Iris pigment epithelial cell (primary cell): Measurements from ENCODE around the gene PAX4.
A peak's percentile ranks its signal among the peaks of the same experiment; 100 is the strongest.

Experiments used
- DNase-seq: peaks from one replicate; pipeline ENCODE4 v3.0.0-alpha.2; 2011; ENCODE audit warnings: low read depth

PAX4 gene

GRCh38 chr7:127629268-127629854 lies 11.4 kb upstream of the PAX4 start:
- no peak for DNase-seq

DNA sequence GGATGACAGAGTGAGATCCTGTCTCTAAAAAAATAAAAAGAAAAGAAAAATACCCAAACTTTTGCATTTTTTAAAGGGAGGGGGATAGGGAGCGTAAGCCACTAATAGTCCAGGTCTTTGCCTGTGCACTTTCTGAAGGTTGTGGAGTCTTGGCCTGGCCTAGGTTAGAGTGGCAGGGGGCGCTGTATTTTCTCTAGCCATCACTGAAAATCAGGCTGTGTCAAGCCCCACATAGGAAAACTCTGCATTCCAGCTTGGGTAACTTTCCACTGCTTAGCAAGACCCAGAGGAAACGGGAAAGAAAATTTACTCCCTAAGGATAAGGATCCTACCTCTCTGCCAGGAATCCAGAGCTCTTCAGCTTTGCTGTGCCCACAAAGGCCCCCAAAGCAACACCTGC lies 10.5 kb upstream of the PAX4 start:
- no peak for DNase-seq

- no peak for DNase-seq
These were observed 7.4 kb upstream of the PAX4 start for GRCh38 chr7:127625331-127625730.

DNA sequence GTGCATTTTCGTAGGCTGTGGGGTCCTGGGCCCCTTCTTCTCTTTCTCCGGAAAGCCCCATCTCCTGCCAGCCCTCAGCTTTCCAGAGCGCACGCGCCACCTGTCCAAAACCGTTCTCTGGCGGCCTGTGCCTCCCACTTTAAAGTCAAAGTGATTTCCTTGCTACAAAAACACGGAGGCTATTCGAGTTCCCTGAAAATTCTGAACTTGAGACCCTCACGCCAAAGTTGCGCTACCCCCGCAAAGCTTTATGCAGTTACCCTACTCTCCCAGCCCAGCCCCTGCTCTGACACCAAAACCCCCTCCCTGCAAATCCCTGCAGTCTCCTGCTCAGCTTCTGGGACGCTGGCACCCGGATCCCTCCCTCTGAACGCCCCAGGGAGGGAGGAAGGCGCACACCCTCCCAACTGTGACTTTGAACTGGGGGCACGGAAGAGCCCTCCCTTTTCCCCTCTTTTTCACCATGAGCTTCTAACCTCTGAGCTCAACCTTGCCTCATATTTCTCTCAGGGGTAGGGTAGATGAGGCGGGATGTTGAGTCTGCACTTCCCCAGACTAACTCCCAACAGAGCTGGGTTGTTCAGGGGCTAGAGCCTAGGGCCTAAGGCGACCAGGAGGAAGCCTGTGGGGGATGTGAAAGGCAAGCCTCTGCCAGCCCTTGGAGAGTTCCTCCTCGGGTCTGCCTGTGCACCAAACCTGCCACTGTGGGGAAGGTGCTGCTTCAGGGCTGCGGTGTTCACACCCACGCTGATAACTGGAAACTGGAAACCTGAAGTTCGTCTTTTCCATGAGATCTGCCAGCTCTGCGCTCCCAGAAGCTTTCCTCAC lies 2.7 kb upstream of the PAX4 start:
- no peak for DNase-seq

- DNase-seq = no peak
These were observed 1.9 kb upstream of the PAX4 start for GRCh38 chr7:127619681-127620405.

GRCh38 chr7:127618775-127619174 lies 833 bp upstream of the PAX4 start:
- DNase-seq = no peak

DNA sequence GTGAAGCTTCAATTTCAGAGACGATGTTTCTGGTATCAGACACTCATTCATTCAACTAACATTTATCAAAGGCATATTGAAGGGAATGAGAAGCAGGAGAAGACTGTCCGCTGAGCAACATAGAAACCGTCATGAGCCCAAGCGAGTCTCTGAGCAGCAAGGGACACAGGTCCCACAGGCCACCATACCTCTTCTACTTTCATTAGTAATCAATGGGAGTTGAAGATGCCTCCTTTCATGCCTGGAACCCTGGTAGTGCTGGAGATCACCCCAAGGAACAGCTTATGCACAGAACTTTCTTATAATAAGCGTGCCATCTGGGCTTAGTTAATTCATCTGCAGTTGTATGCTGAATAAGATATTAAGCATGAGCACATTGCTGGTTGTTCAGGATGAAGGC lies 1.2 kb downstream of the PAX4 start:
- no peak for DNase-seq

GRCh38 chr7:127612263-127612662 lies 5.7 kb downstream of the PAX4 start:
- no peak for DNase-seq

GRCh38 chr7:127609297-127609696 lies 8.6 kb downstream of the PAX4 start:
- DNase-seq = no peak

DNA sequence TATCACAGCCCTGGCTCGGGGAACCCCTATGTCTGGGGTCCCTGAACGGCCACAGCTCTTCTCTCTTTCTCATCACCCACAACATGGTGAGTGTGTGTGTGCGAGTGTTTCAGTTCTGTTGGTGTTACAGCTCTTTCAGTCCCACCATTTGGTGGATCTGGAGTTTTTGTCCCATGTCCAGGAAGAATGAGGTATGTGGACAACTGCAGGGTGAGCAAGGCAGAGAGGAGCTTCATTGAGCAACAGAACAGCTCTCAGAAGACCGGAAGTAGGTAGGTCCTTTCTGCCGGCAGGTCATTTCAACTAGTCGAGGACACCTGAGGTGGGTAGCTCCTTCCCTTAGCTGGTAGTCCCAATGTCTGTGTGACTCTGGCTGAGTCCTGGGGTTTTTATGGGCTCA lies 9.5 kb downstream of the PAX4 start:
- DNase-seq = no peak

DNA sequence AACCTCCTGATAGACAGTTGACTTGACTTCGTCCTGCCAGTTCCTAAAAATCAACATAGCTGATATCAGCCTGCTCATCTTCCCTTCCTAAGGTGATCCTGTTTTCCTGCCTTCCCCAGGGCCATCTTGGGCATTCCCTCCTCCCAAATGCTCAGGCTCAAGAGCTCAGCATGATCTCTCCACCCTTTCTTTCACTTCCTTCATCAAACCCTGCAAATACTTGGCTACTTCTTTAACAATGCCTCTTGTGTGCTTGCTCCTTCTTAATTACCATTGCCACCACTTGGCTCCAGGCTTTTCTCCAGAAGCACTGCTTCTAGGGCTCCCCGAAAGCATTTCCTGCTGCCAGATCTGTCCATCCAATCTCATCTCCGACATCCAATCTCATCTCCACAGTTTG lies 17.1 kb downstream of the PAX4 start:
- DNase-seq = no peak

- no peak for DNase-seq
These were observed 19.6 kb downstream of the PAX4 start for GRCh38 chr7:127598318-127598717.

- DNase-seq = no peak
These were observed 22.2 kb downstream of the PAX4 start for GRCh38 chr7:127595737-127596136.

DNA sequence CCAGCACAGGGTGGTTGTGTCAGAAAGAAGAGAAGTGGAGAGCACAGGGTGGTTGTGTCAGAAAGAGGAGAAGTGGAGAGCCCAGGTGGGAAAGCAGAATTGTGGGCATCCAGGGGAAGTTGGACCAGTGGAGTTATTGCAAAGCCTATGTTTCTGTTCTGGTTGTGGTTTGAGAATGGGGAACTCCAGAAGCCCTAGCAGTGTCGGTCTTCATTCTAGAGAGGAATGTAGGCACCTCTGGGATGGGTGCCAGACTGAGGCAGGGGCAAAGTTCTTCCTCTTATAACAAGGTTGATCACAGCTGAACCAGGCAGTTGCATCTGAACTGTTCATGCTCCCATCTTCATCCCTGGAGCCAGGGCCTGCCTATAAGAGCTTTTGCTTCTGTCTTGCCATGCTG lies 23.5 kb downstream of the PAX4 start:
- no peak for DNase-seq

DNA sequence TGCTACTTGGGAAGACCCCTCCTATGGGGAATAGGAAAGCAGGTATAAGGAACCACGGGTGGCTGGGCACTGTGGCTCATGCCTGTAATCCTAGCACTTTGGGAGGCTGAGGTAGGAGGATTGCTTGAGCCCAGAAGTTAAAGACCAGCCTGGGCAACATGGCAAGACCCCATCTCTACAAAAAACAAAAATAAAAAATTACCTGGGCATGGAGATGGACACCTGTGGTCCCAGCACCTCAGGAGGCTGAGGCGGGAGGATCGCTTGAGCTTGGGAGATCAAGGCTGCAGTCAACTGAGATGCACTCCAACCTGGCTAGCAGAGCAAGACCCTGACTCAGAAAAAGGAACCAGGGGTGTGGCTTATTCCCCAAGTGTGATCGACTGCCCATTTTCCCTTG lies 25.4 kb downstream of the PAX4 start:
- DNase-seq = no peak

DNA sequence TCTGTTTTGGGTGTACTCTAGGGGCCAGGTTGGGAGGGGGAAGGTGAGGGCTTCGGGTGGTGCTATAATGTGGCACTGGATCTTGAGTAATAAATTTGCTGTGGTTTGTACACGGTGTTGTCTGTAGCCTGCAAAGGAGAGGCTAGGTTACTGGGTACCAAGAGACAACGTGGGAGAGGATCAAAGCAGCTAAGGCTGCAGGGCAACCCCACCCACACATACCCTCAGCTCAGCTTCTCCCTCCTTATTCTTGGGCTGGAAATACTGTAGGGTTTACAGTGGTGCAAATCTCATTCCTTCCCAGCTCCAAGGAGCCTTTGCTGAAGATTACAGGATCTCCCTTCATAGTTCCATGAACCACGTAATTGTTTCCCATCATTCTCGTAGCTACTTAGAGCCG lies 26.4 kb downstream of the PAX4 start:
- no peak for DNase-seq

GRCh38 chr7:127591189-127591588 lies 26.8 kb downstream of the PAX4 start:
- no peak for DNase-seq

- DNase-seq = no peak
These were observed 28.0 kb downstream of the PAX4 start for GRCh38 chr7:127589896-127590295.

DNA sequence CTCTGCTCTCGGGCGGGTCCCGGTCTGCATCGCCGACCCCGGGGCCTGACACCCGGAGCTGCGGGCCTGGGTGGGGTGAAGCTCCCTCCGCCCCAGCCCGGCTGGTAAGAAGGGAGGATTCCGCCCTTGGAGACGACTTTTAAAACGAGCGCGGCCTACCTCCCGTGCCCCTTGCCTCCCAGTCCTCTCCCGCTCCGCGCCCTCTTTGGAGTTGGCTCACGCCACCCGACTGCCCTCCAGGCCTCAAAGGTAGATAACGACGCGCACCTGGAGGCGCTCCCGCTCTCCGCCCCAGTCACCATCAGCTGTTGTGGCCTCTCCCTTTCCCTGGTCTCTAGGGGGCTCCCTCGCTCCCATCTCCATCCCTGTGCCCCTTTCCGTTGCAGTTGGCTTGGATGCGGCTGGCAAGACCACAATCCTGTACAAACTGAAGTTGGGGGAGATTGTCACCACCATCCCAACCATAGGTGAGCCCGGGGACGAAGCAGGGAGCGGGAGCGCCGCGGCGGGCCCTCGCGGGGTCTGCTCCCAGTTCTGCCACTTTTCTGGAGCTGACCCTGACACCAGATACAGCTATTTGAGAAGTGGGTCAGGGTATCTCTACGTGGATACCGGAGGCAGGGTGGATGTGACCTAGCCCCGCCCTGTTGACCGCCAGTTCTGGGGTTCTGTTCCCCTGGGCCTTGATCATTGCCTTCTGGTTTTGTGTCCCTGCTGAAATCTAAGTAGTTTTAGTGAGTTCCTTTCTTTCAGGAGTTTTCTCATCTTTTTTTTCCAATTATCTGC lies 29.1 kb downstream of the PAX4 start:
- DNase-seq = peak; percentile 55

DNA sequence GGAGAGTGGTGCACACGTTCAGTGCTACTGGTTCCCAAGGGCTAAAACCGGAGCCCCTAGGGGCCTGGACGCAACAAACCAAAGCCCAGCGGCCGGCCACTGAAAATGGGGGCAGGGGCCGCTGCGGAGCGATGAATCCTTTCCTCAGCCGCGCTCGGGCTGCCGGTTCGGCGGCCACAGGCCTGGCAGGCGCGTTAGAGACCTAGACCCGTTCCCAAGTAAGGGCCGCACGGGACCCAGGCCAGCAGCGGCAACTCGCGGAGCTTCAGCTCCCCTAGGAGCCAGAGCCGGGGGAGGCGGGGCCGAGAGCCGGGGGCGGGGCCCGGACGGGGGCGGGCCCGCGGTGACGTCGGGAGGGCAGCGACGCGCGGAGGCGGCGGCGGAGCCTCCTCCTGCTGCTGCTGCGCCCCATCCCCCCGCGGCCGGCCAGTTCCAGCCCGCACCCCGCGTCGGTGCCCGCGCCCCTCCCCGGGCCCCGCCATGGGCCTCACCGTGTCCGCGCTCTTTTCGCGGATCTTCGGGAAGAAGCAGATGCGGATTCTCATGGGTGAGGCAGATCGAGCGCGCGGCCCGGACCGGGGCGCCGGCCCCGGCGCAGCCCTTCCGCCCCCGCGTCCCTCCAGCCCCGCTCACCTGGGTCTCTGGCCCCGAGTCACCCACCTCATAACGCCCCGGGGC lies 29.8 kb downstream of the PAX4 start, which contains the start of gene ARF5:
TSS of gene ARF5 (plus strand) at position 393 of the 678 bp plus-strand sequence. CDS start at position 481, 88 bp downstream.
- peak; percentile 73 for DNase-seq

DNA sequence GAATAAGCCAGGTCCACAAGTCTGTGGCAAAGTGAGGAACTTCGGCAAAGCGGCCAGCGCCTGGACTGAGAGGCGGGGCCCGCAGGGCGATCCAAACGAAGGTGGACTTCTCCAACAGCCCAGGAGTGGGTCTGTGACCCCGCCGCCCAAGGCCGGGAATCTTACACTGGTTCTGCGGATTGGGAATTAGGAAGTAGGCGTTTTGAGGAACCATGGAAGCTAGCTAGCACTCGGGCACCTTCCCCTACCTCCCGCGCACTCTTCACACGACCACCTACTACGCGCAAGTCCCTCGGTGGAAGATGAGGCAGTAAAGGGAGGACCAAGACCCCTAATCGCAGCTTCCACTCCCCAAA lies 30.3 kb downstream of the PAX4 start:
- DNase-seq = no peak

DNA sequence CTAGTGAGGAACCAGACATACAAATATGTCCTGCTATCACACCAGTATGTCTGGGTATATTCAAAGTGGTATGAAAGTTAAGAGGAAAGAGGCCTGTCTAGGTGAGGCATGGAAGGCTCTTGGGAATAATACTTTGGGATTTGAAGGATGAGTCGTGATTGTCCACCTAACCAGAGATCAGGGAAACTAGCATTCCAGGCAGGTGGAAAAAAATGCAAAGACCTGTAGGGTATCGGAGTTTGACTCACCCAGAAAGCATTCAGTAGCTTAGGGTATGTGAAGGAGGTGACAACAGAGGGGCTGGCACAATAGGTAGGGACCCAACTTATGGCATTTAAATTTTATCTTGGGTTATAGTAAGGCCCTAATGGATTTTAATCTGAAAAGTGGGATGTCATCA lies 31.6 kb downstream of the PAX4 start:
- DNase-seq = no peak
